ENCODE measurements around the gene ADCY3.

Gene ADCY3

DNA sequence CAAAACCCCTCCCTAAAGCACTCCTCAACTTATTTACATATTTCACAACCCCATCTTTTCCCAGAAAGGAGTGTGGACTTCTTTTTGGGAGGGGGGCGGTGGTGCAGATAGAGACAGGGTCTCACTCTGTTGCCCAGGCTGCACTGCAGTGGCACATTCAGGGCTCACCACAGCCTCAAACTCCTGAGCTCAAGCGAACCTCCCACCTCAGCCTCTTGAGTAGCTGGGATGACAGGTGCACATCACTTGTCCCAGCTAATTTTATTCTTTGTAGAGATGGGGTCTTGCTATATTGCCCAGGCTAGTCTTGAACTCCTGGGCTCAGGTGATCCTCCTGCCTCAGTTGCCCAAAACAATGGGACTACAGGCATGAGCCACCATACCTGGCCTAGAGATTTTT lies 44.1 kb downstream of the ADCY3 start:
- no peak for DNase-seq (ENCODE audit: low read depth in 4 of 4, low spot score in 1 of 4)

DNA sequence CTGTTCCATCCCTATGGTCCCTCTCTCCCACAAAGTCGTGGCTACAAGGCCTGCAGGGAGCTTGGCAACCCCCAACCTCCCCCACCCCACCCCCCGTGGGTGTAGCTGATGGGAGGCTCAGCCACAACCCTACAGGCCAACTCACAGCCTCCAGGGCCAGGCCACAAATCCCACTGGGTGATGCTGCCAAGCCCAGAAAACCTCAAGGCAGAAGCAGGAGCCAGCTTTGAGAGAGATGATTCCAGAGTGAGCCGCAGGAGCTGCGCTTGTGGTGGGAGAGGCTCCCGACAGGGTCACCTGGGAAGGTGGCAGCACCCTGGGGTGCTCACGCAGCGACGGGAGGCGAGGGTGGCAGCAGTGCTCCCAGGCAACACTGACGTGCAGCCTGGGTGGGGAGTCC lies 44.8 kb downstream of the ADCY3 start:
- DNase-seq (ENCODE audit: low read depth in 4 of 4, low spot score in 1 of 4), result no peak

DNA sequence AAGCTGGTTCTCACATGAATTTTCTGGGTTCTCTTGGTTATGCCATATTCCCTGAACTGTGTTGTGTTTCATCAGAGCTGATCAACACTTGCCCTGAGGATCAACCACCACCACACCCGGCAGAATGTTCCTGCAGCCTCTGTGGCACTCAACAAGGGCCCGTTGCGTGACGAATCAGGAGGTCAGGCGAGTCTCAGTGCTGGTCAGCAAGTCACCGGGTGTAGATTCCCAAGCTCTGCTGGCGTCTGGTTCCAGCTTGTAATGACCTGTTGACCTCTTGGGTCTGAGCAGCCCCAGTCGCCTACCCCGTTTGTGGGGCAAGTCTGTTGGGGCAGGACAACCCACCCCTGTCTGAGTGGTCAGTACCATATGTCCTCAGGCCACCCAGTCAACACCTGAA lies 46.0 kb downstream of the ADCY3 start:
- DNase-seq (ENCODE audit: low read depth in 4 of 4, low spot score in 1 of 4), result no peak

DNA sequence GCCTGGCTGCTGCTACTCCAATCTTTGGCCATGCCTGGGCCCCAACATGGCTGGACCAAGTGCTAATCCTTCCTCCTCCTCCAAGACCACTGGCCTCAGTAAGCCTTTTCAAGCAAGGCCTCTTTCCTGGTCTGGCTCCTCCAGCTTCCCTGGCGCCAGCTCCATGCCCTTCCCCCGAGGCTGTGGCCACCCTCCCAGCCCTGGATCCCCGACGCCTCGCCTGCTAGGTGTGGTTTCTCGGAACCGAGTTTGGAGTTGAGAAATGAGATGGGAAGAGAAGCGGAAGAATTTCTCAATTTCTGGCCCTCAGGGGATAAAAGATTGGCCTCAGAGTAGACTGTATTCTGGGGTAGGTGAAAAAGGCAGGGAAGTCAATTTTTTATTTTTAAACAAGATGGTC lies 46.4 kb downstream of the ADCY3 start:
- DNase-seq (ENCODE audit: low read depth in 4 of 4, low spot score in 1 of 4), result no peak

DNA sequence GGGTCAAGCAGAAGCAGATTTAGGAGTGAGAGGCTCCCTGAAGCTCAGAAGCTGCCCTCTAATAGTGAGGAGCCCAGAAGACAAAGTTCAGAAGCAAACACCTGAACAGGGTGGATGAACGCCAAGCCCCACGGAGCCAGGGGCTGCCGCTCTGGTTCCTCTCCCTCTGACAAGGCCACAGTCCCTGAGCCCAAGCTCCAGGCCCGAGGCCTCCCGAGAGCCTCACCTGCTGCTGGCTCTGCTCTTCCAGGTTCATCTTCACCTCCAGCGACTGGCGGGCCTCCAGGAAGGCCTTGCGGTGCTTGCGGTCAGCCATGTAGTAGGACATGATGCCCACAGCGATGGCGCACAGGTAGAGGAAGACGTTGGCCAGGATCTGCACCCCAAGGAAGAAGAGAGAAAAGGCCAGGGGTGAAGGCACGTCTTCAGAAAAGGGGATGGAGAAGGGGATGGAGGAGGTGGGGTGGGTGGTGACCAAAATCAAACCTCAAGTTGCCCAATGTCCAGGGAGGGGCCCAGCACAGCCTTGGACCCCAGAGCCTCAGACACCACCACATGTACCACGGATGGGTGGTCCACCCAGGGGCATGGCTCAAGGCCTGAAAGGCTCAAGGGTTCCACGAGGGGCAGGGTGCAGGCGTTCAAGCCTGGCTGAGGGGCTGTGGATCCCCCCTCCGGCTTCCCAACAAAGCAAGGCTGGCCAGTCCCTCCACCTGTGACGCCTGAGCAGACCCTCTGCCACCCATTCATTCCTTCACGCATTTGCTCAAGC lies 47.5 kb downstream of the ADCY3 start:
- DNase-seq (ENCODE audit: low read depth in 4 of 4, low spot score in 1 of 4), result no peak

DNA sequence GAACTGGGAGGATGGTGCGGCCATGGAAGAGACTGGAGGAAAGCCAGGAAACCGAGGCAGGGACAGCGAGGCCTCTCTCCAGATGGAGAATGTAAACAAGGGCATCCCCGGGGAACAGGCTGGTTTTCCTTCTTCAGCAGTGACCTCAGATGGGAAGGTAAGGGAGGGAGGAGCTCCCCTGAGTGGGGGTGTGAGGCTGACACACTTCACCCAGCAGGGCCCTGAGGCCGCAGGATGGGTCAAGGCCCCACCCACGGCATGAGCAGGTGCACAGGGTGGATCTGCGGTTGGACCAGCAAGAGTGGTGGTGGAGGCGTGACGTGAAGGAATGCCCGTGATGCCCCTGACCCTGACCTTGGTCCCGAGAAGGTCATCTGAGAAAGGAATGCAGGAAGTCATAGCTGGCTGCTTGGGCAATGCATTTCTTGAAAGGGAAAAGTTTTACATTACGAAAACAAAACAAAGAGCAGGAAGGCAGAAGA lies 48.1 kb downstream of the ADCY3 start:
- DNase-seq (ENCODE audit: low read depth in 4 of 4, low spot score in 1 of 4), result no peak

DNA sequence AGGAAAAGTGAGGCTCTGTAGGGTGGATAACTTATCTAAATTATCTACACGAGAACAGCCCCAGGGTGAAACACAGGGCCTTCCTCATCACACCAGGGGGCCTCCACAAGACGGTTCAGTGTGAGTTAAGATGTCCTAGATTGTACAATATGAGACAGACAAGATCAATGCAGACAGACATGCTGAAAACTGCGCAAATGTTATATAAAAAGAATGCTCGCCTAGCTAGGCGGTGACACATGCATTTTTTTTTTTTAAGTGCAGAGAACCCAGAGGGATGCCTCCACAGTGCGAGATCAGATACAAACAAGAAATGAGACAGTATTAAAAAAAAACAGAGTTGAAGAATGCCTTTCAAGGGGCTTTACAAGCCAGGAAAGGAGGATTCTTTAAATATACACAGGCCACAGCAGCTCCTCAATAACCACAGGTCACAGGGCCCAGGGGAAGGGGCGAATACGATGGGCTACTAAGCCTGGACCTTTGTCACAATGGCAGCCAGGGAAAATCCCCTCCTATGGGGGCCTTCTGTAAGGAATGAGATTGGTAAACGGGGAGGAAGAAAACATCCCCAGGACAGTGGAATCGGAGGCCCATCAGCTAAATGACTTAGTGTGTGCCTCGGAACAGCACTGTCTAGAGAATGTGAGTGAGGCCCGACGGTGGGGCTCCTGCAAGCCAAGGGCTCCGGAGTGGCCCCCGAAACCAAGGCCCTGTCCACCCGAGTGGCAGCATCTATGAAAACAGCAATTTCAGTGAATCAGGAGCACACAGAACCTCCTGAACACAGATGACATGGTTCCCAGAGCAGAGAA lies 48.9 kb downstream of the ADCY3 start:
- DNase-seq (ENCODE audit: low read depth in 4 of 4, low spot score in 1 of 4), result no peak

DNA sequence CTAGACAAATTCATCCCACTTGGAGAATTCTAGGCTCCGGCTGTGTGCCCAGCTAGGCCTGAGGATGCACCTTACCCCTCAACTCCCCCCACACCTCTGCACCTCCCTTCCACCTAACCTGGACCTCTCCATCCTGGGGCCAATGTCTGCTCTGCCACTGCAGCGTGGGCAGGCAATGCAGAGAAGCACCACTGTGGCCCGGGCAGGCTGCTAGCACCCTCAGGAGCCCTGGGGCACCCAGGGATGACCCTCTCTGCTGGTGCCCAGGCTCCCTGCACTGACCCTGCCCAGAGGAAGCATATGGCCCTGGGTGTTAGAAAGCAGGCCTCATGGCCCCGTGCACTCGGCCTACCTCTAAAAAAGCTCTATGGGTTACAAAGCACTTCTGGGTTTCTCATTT lies 49.6 kb downstream of the ADCY3 start:
- no peak for DNase-seq (ENCODE audit: low read depth in 4 of 4, low spot score in 1 of 4)

DNA sequence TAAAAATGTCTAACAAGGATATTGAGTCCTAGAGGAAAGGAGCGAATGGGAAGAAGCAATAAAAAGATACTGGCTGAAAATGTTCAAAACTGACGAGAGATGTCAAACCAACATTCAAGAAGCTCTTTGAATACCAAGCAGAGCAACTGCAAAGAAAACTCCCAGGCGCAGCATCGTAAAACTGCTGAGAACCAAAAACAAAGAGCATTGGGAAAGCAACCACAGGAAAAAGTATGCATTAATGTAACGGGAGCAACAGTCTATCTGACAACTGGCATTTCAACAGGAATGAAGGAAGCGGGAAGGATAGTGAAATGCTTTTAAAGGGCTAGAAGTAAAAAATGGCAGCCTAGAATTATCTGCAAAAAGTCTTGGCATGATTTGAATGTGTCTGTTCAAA lies 53.1 kb downstream of the ADCY3 start:
- no peak for DNase-seq (ENCODE audit: low read depth in 4 of 4, low spot score in 1 of 4)

DNA sequence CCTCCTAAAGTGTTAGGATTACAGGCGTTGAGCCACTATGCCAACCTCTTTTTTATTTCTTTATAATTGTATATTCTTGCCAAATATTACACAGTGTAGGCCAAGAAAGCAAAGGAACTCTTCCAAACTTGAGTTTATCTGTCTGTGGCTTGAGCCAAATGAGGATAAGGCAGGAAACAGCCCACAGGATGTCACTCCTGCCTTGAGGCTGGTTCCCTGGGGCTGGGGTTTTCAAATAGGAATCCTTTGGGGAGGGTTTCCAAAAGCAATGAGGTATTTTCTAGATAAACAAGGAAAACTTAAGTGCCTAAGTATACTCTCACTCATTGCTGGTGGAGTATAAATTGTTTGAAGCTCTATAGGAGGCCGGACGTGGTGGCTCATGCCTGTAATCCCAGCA lies 56.4 kb downstream of the ADCY3 start:
- no peak for DNase-seq (ENCODE audit: low read depth in 4 of 4, low spot score in 1 of 4)

DNA sequence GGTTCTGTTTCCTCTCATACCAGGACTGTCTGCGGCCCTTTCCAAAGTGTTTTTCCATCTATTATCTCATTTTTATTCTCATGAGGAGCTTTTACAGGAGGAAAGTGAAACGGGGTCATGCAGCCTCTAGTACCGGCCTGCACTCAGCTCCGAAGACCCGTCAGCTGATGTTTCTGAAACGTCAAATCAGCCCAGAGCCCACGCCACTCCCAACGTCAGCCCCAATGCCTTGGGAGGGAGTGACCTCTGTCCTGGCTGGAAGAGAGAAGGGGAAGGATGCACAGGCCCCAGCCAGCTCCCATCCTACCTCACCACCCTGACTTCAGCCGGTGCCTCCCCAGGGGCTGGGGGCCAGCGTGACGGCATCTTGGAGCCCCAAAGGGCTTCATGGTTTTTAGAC lies 58.5 kb downstream of the ADCY3 start:
- no peak for DNase-seq (ENCODE audit: low read depth in 4 of 4, low spot score in 1 of 4)

DNA sequence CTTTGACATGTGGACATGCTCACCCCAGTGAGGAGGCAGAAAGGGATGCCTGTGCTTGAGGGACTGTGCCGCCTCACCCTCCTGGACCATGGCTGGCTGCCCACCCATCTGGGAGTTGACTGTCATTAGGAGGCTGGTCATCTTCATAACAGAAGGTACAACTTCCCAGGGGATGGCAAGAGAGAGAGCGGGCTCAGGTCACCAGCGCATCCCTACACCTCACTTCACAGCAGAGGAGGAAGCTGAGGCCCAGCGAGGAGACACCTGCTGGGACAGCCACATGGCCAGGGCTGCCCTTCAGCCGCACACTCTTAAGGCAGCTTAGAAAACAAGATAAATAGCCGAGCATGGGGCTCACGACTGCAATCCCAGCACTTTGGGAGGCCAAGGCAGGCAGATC lies 59.4 kb downstream of the ADCY3 start:
- no peak for DNase-seq (ENCODE audit: low read depth in 4 of 4, low spot score in 1 of 4)

DNA sequence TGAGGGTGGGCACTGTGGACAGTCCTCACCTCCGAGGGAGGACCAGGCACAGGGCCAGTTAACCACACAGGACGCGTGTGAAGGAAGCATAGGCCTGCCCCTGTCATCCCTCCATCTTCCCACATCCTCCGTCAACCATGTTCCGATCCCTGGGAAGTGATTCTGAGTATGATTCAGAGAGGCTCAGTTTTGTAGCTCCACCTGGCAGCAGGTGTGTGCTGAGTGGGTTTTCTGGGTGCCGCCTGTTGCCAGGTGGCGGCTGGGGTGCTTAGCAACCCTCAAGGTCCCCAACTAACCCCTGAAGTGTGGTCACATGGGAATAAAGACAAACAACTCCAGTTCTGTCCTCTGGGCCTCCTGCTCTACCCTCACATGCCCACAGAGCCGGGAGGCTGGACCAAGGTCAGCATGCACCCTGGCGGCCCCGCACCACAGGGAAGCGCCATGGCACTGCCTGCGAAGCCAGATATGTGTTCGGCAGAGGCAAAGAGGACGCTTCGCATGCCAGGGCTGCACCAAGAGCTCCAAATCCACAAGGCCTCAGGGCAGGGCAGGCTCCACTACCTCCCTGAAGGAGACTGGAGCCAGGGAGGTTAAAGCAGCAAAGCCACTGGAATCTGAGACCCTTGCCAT lies 60.0 kb downstream of the ADCY3 start:
- no peak for DNase-seq (ENCODE audit: low read depth in 4 of 4, low spot score in 1 of 4)

DNA sequence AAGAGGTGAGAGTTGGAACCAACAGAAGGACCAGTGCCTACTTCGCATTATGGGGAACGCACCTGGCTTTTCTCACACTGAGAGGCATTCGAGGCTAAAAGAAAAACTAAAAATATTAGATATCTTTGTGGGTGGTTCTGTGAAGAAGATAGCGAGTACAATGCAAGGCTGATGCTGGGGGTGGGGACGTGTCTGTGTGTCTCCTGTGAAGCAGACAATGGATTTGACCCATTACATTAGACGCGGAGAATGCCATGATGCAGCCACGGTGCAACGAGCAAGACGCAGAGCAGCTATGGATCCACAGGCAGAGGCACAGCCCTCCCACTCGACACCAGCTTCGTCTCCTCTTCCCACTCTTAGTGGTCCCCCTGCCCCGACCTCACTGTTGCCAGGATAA lies 61.0 kb downstream of the ADCY3 start:
- no peak for DNase-seq (ENCODE audit: low read depth in 4 of 4, low spot score in 1 of 4)

DNA sequence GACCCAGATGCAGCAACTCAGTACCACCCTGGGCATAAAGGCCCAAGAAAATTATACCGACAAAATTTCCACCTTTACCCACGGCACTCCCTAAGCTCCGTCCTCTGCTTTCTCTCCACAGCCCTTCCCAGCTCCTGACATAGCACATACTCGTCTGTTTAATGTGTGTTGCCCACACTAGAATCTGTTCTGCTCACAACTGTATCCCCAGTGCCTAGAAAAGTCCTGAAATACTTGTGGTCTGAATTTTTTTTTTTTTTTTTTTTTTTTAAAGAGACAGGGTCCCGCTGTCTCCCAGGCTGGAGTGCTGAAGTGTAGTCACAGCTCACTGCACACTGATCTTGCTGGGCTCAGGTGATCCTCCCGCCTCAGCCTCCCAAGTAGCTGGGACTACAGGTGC lies 62.3 kb downstream of the ADCY3 start:
- DNase-seq (ENCODE audit: low read depth in 4 of 4, low spot score in 1 of 4), result no peak

DNA sequence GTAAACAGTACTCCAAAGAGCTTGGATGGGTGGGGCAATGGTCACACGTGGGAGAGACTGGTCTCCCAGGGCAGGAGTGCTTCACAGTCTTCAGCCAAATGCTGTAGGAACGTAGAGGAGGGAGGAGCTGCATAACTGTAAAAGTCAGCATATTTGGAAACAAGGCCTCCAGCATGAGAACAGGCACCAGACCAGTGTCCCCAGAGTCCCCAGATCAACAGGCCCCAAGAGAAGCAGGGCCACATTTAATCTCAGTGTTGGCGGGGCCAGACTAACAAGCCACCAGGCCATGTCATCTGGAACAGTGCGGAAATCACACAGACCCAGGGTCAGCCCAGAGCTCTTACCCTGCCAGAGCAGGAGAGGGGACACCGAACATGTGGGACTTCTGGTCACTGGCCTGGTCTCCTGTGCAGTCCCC lies 63.2 kb downstream of the ADCY3 start:
- DNase-seq (ENCODE audit: low read depth in 4 of 4, low spot score in 1 of 4), result no peak

DNA sequence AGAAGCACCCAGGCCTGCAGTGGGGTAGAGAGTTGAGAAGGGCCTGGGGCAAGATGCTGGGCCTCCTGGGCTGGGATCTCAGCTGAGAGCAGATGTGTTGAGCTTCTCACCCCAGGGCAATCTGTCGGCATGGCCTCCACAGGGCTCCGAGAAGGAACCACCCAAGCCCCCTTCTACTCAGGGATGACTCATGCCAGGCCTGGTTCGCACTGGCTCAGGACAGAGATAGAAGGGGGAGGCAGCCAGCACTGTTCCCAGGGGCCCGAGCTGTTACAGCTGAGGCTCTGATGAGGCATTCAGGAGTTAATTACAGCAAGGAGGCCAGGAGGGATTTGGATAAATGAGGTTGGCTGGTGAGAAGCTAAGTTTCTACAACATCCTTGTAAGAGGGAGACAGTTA lies 64.3 kb downstream of the ADCY3 start:
- DNase-seq (ENCODE audit: low read depth in 4 of 4, low spot score in 1 of 4), result no peak

DNA sequence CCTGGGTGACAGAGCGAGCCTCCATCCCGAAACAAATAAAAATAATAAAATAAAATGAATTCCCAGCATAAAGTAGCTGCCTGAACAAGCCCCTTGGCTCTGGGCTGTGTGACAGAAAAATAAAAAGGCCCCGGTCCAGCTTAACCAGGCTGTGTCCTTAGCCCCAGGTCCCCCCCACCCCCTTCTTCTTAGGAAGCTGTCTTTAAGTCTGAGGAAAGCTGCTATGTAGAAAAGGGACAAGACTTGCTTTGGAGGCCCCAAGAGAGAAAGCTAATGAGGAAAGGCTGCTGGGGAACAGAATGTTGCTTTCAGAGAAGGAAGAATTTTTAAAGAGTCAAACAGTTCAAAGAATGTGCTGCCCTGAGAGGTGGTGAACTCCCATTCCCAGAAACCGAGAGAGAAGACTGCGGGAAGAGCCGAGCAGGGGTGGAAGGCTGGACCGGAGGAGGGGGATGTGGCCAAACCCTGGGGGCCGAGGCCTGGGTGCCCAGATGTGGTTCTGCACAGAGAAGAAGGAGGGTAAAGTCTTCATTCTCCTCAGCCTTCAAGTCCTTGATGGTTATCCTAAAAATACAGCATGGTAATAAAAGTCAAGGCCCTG lies 64.9 kb downstream of the ADCY3 start:
- no peak for DNase-seq (ENCODE audit: low read depth in 4 of 4, low spot score in 1 of 4)

DNA sequence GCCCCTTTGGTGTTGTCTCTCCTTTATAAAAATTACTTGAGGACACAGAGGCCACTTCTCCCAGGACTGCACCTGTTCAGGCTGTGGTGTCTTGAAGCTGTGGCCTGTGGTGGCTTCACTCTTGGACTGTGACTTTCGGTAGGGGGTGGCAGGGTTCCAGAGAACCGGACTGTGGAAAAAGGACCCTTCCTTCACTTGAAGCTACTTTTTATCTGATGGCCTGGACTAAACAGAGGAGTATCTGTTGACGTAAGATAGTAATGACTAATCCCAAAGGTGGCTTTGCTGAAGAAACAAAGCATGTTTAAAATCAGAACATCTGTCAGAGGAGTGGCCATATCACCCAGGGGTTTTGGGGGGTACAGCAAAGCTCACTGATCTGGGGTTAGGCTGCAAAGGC lies 66.0 kb downstream of the ADCY3 start:
- no peak for DNase-seq (ENCODE audit: low read depth in 4 of 4, low spot score in 1 of 4)

DNA sequence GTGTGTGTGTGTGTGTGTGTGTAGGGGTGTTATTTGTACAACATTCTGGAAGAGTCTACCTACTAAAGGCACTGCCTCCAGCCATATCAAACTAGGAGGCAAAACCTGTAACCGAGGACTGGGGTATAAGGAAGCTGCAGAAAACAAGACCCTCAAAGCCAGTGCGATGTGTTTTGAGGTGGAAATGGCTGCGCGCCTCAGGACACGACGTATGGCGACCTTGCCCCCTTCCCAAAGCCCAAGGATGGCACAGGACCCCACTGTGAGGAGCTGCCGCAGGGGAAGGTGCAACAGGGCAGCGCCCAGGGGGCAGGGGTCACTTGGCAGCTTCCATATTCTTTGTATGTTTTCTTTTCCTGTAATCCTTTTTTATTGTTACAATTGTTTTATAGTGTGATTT lies 67.0 kb downstream of the ADCY3 start:
- no peak for DNase-seq (ENCODE audit: low read depth in 4 of 4, low spot score in 1 of 4)

DNA sequence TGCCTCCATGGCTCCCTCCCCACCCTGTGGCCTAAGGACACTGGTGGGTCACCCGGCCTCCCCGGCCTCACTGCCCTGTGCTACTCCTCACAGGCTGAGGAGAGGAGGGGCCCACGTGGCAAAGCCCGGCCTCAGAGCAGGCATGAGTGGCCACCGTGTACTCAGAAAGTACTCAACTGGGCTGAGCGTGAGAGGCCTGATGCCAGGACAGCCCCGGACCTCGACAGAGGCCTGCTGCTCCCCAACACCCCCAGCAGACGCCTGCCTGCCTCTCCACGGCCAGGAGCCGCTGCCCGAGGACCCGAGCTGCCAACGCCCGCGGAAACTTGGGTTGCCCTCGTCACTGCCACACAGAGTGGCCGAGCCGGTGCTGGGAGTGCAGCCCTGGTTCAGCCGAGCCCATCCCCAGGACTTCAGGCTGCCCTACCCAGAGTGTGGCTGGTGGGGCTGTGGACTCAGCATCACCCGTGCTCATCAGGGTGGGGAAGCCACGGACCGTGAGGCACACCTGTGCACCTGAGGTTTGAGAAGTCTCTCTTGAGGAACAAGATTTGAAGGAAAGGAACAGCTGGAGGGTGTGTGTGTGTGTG lies 67.5 kb downstream of the ADCY3 start:
- DNase-seq (ENCODE audit: low read depth in 4 of 4, low spot score in 1 of 4), result no peak
